Neural cell (in vitro differentiated cells): ENCODE results near the gene AP2A2. TPM values are rescaled to one million over a fixed set of nuclear protein-coding genes. Genes with fewer than 3 reads are reported as not detected.

Source experiments
- H2AFZ ChIP-seq: fragments of 200-600, 300-800 bp; sonication (generic), shearing (Covaris generic); 2 replicates; pipeline ENCODE4 v1.6.0; 2014; ENCODE audit warnings: low read depth, mild to moderate bottlenecking, antibody characterized with exemption, low read length, moderate library complexity
- H3F3A ChIP-seq: fragments of 200-600 bp; shearing (Covaris generic); 2 replicates; pipeline ENCODE4 v1.6.1; 2016; ENCODE audit warnings: mild to moderate bottlenecking, moderate library complexity, mixed read lengths, antibody characterized with exemption, low read length; ENCODE audit not compliant: insufficient read depth, poor library complexity, severe bottlenecking
- H3K27ac ChIP-seq: fragments of 200-600, 300-800 bp; sonication (generic), shearing (Covaris generic); 2 replicates; pipeline ENCODE4 v1.5.1; 2014; ENCODE audit warnings: mild to moderate bottlenecking, low read length, moderate library complexity
- H3K27me3 ChIP-seq: fragments of 300-800, 200-600 bp; sonication (generic), shearing (Covaris generic); 2 replicates; pipeline ENCODE4 v1.6.0; 2014; ENCODE audit warnings: mild to moderate bottlenecking, low read depth, low read length, moderate library complexity; ENCODE audit not compliant: insufficient read depth
- H3K36me3 ChIP-seq: fragments of 300-800, 200-600 bp; sonication (generic), shearing (Covaris generic); 2 replicates; pipeline ENCODE4 v1.5.1; 2014; ENCODE audit warnings: mild to moderate bottlenecking, antibody characterized with exemption, low read length, moderate library complexity; ENCODE audit not compliant: insufficient read depth
- H3K4me2 ChIP-seq: fragments of 300-800, 200-600 bp; sonication (generic), shearing (Covaris generic); 2 replicates; pipeline ENCODE4 v1.6.0; 2014; ENCODE audit warnings: mild to moderate bottlenecking, low read length
- H3K4me3 ChIP-seq: fragments of 300-800, 200-600 bp; sonication (generic), shearing (Covaris generic); 2 replicates; pipeline ENCODE4 v1.5.1; 2014; ENCODE audit warnings: mild to moderate bottlenecking, low read length, moderate library complexity
- H3K79me2 ChIP-seq: fragments of 200-600 bp; shearing (Covaris generic); replicated peaks from 2 replicates; pipeline ENCODE4 v1.6.0; 2014; ENCODE audit warnings: mild to moderate bottlenecking, low read length, moderate library complexity; ENCODE audit not compliant: insufficient read depth
- H3K9ac ChIP-seq: fragments of 300-800, 200-600 bp; sonication (generic), shearing (Covaris generic); 2 replicates; pipeline ENCODE4 v1.6.1; 2016; ENCODE audit warnings: mild to moderate bottlenecking, low read length, mixed read lengths
- H3K9me2 ChIP-seq: fragments of 200-600 bp; shearing (Covaris generic); 2 replicates; pipeline ENCODE4 v1.6.1; 2016; ENCODE audit warnings: mild to moderate bottlenecking, low read length, mixed read lengths; ENCODE audit not compliant: insufficient read depth
- H3K9me3 ChIP-seq: fragments of 200-600, 300-800 bp; sonication (generic), shearing (Covaris generic); 2 replicates; pipeline ENCODE4 v1.6.1; 2016; ENCODE audit warnings: mild to moderate bottlenecking, mixed run types, low read length, moderate library complexity, mixed read lengths
- H4K20me1 ChIP-seq: fragments of 200-600 bp; shearing (Covaris generic); 2 replicates; pipeline ENCODE4 v1.6.1; 2016; ENCODE audit warnings: mild to moderate bottlenecking, mixed run types; ENCODE audit not compliant: insufficient read depth
- EP300 ChIP-seq: fragments of 450-650 bp; conservative IDR thresholded peaks from 2 replicates; pipeline ENCODE4 v1.6.1; 2014; ENCODE audit warnings: antibody characterized with exemption, mild to moderate bottlenecking, moderate library complexity; ENCODE audit not compliant: poor library complexity, severe bottlenecking
- EZH2 ChIP-seq: fragments of 200-600, 300-800 bp; shearing (Covaris generic), sonication (generic); IDR thresholded peaks from 2 replicates; pipeline ENCODE4 v1.6.1; 2014; ENCODE audit warnings: antibody characterized with exemption, low read length, borderline replicate concordance, mild to moderate bottlenecking; ENCODE audit not compliant: insufficient read depth, poor library complexity, severe bottlenecking
- MXI1 ChIP-seq: fragments of 450-650 bp; conservative IDR thresholded peaks from 2 replicates; pipeline ENCODE4 v1.6.1; 2014; ENCODE audit warnings: antibody characterized with exemption, mild to moderate bottlenecking; ENCODE audit not compliant: poor library complexity, severe bottlenecking
- POLR2AphosphoS5 ChIP-seq: IDR thresholded peaks from 2 replicates; pipeline ENCODE4 v1.6.1; 2012
- RAD21 ChIP-seq: fragments of 450-650 bp; conservative IDR thresholded peaks from 2 replicates; pipeline ENCODE4 v1.6.1; 2014; ENCODE audit warnings: antibody characterized with exemption, mild to moderate bottlenecking, moderate library complexity
- SMC3 ChIP-seq: fragments of 450-650 bp; conservative IDR thresholded peaks from 2 replicates; pipeline ENCODE4 v1.6.1; 2014; ENCODE audit warnings: antibody characterized with exemption, mild to moderate bottlenecking, moderate library complexity; ENCODE audit not compliant: poor library complexity
- TAF1 ChIP-seq: IDR thresholded peaks from 2 replicates; pipeline ENCODE4 v1.6.1; 2012; ENCODE audit warnings: low read depth
- polyA plus RNA-seq: library from polyadenylated mRNA; depleted of rRNA; stranded (reverse); fragments of >200 nt; gene quantifications from 2 replicates; pipeline ENCODE4 v1.2.3, GENCODE V29; 2014
- TF ChIP-seq, protein P1 (sequence below): IDR thresholded peaks from 2 replicates; pipeline ENCODE4 v1.6.1; 2012; ENCODE audit warnings: borderline replicate concordance
- TF ChIP-seq, protein P2 (sequence below): fragments of 450-650 bp; IDR thresholded peaks from 2 replicates; pipeline ENCODE4 v1.5.1; 2014; ENCODE audit warnings: antibody characterized with exemption, mild to moderate bottlenecking, moderate library complexity; ENCODE audit not compliant: poor library complexity, severe bottlenecking

AP2A2 gene
- polyA plus RNA-seq, 1 donor from 2014 or later: 46.5 TPM

DNA sequence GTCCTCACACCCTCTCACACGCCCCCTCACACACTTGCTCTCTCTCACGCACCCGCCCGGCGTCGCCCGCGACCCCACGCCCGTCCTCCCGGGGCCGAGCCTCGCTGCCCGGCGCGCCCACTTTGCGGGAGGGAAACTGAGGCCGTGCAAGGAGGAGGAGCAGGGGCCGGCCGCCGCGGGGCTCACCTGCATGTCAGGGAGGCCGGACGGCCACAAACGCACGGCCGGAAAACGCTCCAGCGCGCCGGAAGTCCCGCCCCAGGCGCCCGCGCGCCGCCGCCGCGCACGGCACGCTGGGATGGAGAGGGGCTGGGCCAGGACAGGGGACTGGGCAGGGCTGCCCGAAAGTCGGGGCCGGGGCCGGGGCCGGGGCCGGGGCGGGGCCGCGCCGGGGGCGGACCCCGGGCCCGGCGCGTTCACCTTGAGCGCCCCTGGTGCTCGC is 15.1 kb upstream of the AP2A2 start, which contains the start of gene CHID1:
Gene CHID1 (minus strand): TSS at position 222 of the 442 bp plus-strand sequence. CDS start 5,994 bp downstream, outside the sequence.
- Histone ChIP-seq H2AFZ (peak within 1 kb of the TSS; percentile 60), H3K27ac (peak within 1 kb of the TSS; percentile 64), H4K20me1 (no peaks in the 10 kb centered on the region), H3K9ac (peak within 1 kb of the TSS; percentile 87), H3K9me3 (no peaks in the 10 kb centered on the region), H3K4me2 (peak within 1 kb of the TSS; percentile 65), H3K9me2 (no peaks in the 10 kb centered on the region), H3K79me2 (peaks cover 11% of the 10 kb centered on the region), H3F3A (no peaks in the 10 kb centered on the region), H3K36me3 (no peaks in the 10 kb centered on the region), H3K27me3 (no peaks in the 10 kb centered on the region), H3K4me3 (peak within 1 kb of the TSS; percentile 96)
- TF ChIP-seq RAD21 (peak; percentile 52), SMC3 (peak; percentile 59), EP300 (no peak), MXI1 (peak; percentile 97), EZH2 (no peak), TAF1 (no peak), POLR2AphosphoS5 (peak; percentile 86)
- TF ChIP-seq, protein P1, sequence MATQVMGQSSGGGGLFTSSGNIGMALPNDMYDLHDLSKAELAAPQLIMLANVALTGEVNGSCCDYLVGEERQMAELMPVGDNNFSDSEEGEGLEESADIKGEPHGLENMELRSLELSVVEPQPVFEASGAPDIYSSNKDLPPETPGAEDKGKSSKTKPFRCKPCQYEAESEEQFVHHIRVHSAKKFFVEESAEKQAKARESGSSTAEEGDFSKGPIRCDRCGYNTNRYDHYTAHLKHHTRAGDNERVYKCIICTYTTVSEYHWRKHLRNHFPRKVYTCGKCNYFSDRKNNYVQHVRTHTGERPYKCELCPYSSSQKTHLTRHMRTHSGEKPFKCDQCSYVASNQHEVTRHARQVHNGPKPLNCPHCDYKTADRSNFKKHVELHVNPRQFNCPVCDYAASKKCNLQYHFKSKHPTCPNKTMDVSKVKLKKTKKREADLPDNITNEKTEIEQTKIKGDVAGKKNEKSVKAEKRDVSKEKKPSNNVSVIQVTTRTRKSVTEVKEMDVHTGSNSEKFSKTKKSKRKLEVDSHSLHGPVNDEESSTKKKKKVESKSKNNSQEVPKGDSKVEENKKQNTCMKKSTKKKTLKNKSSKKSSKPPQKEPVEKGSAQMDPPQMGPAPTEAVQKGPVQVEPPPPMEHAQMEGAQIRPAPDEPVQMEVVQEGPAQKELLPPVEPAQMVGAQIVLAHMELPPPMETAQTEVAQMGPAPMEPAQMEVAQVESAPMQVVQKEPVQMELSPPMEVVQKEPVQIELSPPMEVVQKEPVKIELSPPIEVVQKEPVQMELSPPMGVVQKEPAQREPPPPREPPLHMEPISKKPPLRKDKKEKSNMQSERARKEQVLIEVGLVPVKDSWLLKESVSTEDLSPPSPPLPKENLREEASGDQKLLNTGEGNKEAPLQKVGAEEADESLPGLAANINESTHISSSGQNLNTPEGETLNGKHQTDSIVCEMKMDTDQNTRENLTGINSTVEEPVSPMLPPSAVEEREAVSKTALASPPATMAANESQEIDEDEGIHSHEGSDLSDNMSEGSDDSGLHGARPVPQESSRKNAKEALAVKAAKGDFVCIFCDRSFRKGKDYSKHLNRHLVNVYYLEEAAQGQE: no peak
- TF ChIP-seq, protein P2, sequence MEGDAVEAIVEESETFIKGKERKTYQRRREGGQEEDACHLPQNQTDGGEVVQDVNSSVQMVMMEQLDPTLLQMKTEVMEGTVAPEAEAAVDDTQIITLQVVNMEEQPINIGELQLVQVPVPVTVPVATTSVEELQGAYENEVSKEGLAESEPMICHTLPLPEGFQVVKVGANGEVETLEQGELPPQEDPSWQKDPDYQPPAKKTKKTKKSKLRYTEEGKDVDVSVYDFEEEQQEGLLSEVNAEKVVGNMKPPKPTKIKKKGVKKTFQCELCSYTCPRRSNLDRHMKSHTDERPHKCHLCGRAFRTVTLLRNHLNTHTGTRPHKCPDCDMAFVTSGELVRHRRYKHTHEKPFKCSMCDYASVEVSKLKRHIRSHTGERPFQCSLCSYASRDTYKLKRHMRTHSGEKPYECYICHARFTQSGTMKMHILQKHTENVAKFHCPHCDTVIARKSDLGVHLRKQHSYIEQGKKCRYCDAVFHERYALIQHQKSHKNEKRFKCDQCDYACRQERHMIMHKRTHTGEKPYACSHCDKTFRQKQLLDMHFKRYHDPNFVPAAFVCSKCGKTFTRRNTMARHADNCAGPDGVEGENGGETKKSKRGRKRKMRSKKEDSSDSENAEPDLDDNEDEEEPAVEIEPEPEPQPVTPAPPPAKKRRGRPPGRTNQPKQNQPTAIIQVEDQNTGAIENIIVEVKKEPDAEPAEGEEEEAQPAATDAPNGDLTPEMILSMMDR: peak; percentile 33

DNA sequence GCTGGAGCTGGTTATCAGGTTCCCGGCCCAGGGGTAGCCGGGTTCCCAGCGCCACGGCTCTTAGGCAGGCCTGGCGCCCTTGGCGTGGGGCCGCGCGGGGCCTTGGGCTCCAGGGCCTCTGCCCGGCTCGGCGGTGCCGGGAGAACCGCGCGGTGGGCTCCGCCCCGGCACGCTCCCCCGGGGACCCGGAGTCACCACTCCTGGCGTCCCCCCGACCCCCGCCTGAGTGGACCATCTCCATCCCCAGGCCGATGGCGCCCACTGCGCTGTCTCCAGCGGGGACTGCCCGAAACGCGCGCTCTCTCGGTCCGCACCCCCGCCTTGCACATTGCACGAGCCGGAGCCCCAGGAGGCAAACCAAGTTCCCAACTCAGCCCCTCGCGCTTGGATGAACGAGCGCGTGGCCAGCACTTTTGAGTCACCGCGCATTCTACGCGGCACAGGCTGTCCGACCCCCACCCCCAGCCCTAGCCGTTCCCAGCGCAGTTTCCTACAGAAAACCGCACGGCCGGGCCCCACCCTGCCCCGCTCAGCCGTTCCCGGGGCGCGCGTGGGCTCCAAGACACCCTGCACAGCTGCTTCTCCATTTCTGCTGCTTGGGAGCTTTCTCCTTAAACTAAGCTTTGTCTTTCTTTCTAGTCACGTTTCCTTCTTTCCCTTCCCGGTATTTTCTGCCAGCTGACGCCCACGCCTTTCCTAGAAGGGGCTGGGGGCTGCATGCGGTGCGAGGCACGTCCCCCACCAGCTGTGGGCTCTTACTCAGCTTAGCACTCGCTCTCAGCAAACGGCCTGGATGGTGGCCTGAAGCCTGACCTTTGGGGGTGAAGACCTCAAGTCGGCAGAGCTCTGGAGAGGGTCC is 14.4 kb upstream of the AP2A2 start:
- Histone ChIP-seq H3K79me2 (peaks cover 11% of the 10 kb centered on the region), H2AFZ (peak overlapping the region; percentile 60), H3K4me3 (peak overlapping the region; percentile 96), H3F3A (no peaks in the 10 kb centered on the region), H4K20me1 (no peaks in the 10 kb centered on the region), H3K9ac (peak overlapping the region; percentile 87), H3K36me3 (no peaks in the 10 kb centered on the region), H3K27ac (peak overlapping the region; percentile 52), H3K9me3 (no peaks in the 10 kb centered on the region), H3K4me2 (peak overlapping the region; percentile 65), H3K27me3 (no peaks in the 10 kb centered on the region), H3K9me2 (no peaks in the 10 kb centered on the region)
- TF ChIP-seq POLR2AphosphoS5 (no peak), EZH2 (no peak), TAF1 (no peak), SMC3 (no peak), MXI1 (no peak), EP300 (no peak), RAD21 (no peak)
- TF ChIP-seq, protein P1: no peak
- TF ChIP-seq, protein P2: no peak
